Measurements from ENCODE around the gene TENT5D. TPM values are rescaled to one million over a fixed set of nuclear protein-coding genes. Genes with fewer than 3 reads are reported as not detected.

Gene TENT5D
- total RNA-seq, 1 experiment from 2014 or later = not detected

DNA sequence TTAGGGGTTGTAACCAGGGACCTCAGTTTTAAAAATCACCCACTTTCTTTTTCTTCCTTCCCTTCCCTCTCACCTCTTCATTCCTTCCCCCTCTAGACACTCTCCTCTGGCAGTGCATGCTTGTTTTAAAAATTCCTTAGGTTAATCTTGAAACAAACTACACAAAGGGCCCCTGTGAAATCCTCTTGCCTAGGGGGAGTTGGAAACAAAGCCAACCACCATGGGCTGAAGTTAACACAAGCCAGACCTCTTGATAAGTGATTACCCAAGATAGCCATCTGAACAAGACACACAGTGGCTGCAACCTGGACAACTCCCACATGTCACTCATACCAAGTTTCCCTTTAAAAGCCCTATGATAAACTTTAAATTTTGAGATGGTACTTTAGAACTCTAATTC is 68.9 kb downstream of the TENT5D start:
- Mint-ChIP-seq H3K27me3 (ENCODE audit: unreplicated experiment) (no peaks in the 10 kb centered on the region), H3K27ac (ENCODE audit: unreplicated experiment) (no peak overlapping the region), H3K4me1 (ENCODE audit: low read depth, unreplicated experiment) (no peaks in the 10 kb centered on the region), H3K4me3 (ENCODE audit: low read depth, unreplicated experiment) (no peak overlapping the region), H3K36me3 (ENCODE audit: insufficient read depth, unreplicated experiment) (no peaks in the 10 kb centered on the region), H3K9me3 (ENCODE audit: low read depth, unreplicated experiment) (peaks cover 12% of the 10 kb centered on the region)
- no peak for DNase-seq
- TF ChIP-seq, protein P1, sequence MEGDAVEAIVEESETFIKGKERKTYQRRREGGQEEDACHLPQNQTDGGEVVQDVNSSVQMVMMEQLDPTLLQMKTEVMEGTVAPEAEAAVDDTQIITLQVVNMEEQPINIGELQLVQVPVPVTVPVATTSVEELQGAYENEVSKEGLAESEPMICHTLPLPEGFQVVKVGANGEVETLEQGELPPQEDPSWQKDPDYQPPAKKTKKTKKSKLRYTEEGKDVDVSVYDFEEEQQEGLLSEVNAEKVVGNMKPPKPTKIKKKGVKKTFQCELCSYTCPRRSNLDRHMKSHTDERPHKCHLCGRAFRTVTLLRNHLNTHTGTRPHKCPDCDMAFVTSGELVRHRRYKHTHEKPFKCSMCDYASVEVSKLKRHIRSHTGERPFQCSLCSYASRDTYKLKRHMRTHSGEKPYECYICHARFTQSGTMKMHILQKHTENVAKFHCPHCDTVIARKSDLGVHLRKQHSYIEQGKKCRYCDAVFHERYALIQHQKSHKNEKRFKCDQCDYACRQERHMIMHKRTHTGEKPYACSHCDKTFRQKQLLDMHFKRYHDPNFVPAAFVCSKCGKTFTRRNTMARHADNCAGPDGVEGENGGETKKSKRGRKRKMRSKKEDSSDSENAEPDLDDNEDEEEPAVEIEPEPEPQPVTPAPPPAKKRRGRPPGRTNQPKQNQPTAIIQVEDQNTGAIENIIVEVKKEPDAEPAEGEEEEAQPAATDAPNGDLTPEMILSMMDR (IDR thresholded peaks at IDR 0.05; ENCODE audit: unreplicated experiment) = no peak
- BruUV-seq (replicated peaks) = no TSS peak
- CTCF ChIA-PET = no interaction called here
- intact Hi-C loops (cut with micrococcal nuclease; ENCODE audit: unreplicated experiment) = no loop called here
